Umbilical cord (tissue), 2 donors: ENCODE results near the gene TBC1D24. TPM values are rescaled to one million over a fixed set of nuclear protein-coding genes. Genes with fewer than 3 reads are reported as not detected.
A peak's percentile ranks its signal among the peaks of the same experiment; 100 is the strongest.
"Not testable (repeated sequence)": the region's sequence is repeated elsewhere in the genome, so short reads cannot be mapped to it uniquely, and the experiment has no call there.

Source experiments
- DNase-seq: peaks from one replicate; pipeline ENCODE4 v3.0.0-alpha.2; 2015; ENCODE audit warnings: low spot score
- total RNA-seq: library from RNA; depleted of rRNA; stranded (reverse); fragments of >200 nt; gene quantifications from one replicate; pipeline ENCODE4 v1.2.3, GENCODE V29; 2014; ENCODE audit warnings: low replicate concordance; ENCODE audit not compliant: insufficient read depth

Gene TBC1D24
- total RNA-seq, 1 donor from 2014 or later, result 9.6 TPM

GRCh38 chr16:2531696-2532493, 57.0 kb downstream of the TBC1D24 start:
- peak; percentile 99 for DNase-seq

- peak; percentile 70 for DNase-seq
Observed at GRCh38 chr16:2532494-2533141, 57.7 kb downstream of the TBC1D24 start.

- DNase-seq, result not testable (repeated sequence)
Observed at GRCh38 chr16:2533142-2533755, 58.3 kb downstream of the TBC1D24 start.

- DNase-seq, result no peak
Observed at GRCh38 chr16:2533912-2534311, 59.0 kb downstream of the TBC1D24 start.

- not testable (repeated sequence) for DNase-seq
Observed at GRCh38 chr16:2534335-2534734, 59.4 kb downstream of the TBC1D24 start.

GRCh38 chr16:2535625-2536013, 60.7 kb downstream of the TBC1D24 start:
- no peak for DNase-seq

GRCh38 chr16:2537451-2538379, 62.8 kb downstream of the TBC1D24 start, which contains the start of gene PDPK1:
PDPK1 (plus strand) TSS chr16:2538021; CDS start chr16:2538113, 92 bp downstream.
- peak; percentile 97 for DNase-seq

- DNase-seq, result not testable (repeated sequence)
Observed at GRCh38 chr16:2539192-2539844, 64.4 kb downstream of the TBC1D24 start.

- not testable (repeated sequence) for DNase-seq
Observed at GRCh38 chr16:2539845-2540458, 65.0 kb downstream of the TBC1D24 start.

GRCh38 chr16:2540912-2541311, 66.0 kb downstream of the TBC1D24 start:
- DNase-seq, result not testable (repeated sequence)

- not testable (repeated sequence) for DNase-seq
Observed at GRCh38 chr16:2541409-2541808, 66.5 kb downstream of the TBC1D24 start.

- DNase-seq, result not testable (repeated sequence)
Observed at GRCh38 chr16:2543771-2544170, 68.8 kb downstream of the TBC1D24 start.

- DNase-seq, result not testable (repeated sequence)
Observed at GRCh38 chr16:2550283-2550878, 75.5 kb downstream of the TBC1D24 start.

- DNase-seq, result peak; percentile 27
Observed at GRCh38 chr16:2551420-2551889, 76.5 kb downstream of the TBC1D24 start.

- not testable (repeated sequence) for DNase-seq
Observed at GRCh38 chr16:2554709-2555425, 79.9 kb downstream of the TBC1D24 start.
